ENCODE measurements around the gene TMEM270. TPM values are rescaled to one million over a fixed set of nuclear protein-coding genes. Genes with fewer than 3 reads are reported as not detected.
"Not testable (repeated sequence)": the region's sequence is repeated elsewhere in the genome, so short reads cannot be mapped to it uniquely, and the experiment has no call there.

The TMEM270 gene
- total RNA-seq (not detected), total RNA-seq (0 reads per million in 2 donors)

GRCh38 chr7:73860859-73861258 lies at the start of gene TMEM270:
TSS of gene TMEM270 (plus strand) at chr7:73861159. CDS start at chr7:73861195, 36 bp downstream.
- peaks cover 16% of the 10 kb centered on the region for H3K27me3 Mint-ChIP-seq
- no peaks in the 10 kb centered on the region for H3K9me3 ChIP-seq (ENCODE audit: control insufficient read depth, low read length, poor library complexity, severe bottlenecking)
- H3K27ac Mint-ChIP-seq: no peak within 1 kb of the TSS
- no peak for ATAC-seq
- no peak within 1 kb of the TSS for H3K4me3 Mint-ChIP-seq
- peaks cover 3% of the 10 kb centered on the region for H3K4me1 Mint-ChIP-seq
- no peaks in the 10 kb centered on the region for H3K36me3 Mint-ChIP-seq (ENCODE audit: low read depth)
- DNase-seq: no peak

GRCh38 chr7:73811760-73812168 lies 49.2 kb upstream of the TMEM270 start:
- Mint-ChIP-seq H3K4me3 (no peak overlapping the region), H3K4me1 (no peaks in the 10 kb centered on the region), H3K27ac (no peak overlapping the region), H3K36me3 (ENCODE audit: low read depth) (no peaks in the 10 kb centered on the region), H3K27me3 (peaks cover 12% of the 10 kb centered on the region)
- H3K9me3 ChIP-seq (ENCODE audit: control insufficient read depth, low read length, poor library complexity, severe bottlenecking): no peaks in the 10 kb centered on the region
- DNase-seq: peak in 2 of 3 donors; percentile 16 to 48
- ATAC-seq: peak; percentile 83

GRCh38 chr7:73812996-73813395 lies 48.0 kb upstream of the TMEM270 start:
- DNase-seq (no peak), ATAC-seq (no peak)
- H3K27ac Mint-ChIP-seq: no peak overlapping the region
- peaks cover 3% of the 10 kb centered on the region for H3K4me1 Mint-ChIP-seq
- no peaks in the 10 kb centered on the region for H3K9me3 ChIP-seq (ENCODE audit: control insufficient read depth, low read length, poor library complexity, severe bottlenecking)
- peaks cover under 1% of the 10 kb centered on the region for H3K36me3 Mint-ChIP-seq (ENCODE audit: low read depth)
- H3K4me3 Mint-ChIP-seq: no peak overlapping the region
- H3K27me3 Mint-ChIP-seq: peaks cover 18% of the 10 kb centered on the region

DNA sequence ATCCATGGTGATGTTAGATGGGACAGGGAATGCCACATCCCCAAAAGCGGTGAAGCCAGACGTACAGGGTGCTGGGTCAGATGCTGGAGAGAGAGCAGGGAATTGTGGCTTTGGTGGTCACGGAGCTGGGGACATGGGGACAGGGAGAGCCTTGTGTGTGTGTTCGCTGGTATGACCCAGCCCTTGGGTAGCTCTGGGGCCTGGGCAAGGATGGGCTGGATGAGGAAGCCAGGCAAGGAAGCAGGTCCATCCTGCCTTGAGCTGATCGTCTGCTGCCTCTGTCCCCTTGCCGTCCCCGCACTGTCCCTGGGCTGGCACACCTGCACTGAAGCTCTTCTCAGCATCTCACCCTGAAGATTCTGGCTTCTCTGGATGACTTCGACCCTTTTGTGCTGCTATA lies 45.5 kb upstream of the TMEM270 start:
- no peak overlapping the region for H3K4me3 Mint-ChIP-seq
- peaks cover 23% of the 10 kb centered on the region for H3K27me3 Mint-ChIP-seq
- H3K9me3 ChIP-seq (ENCODE audit: control insufficient read depth, low read length, poor library complexity, severe bottlenecking): no peaks in the 10 kb centered on the region
- no peak for ATAC-seq
- H3K27ac Mint-ChIP-seq: no peak overlapping the region
- peaks cover 3% of the 10 kb centered on the region for H3K4me1 Mint-ChIP-seq
- peaks cover 5% of the 10 kb centered on the region for H3K36me3 Mint-ChIP-seq (ENCODE audit: low read depth)
- no peak for DNase-seq

- no peak for DNase-seq
- no peak overlapping the region for H3K4me3 Mint-ChIP-seq
- H3K4me1 Mint-ChIP-seq: peaks cover 3% of the 10 kb centered on the region
- no peak overlapping the region for H3K27ac Mint-ChIP-seq
- ATAC-seq: no peak
- H3K9me3 ChIP-seq (ENCODE audit: control insufficient read depth, low read length, poor library complexity, severe bottlenecking): no peaks in the 10 kb centered on the region
- peaks cover 5% of the 10 kb centered on the region for H3K36me3 Mint-ChIP-seq (ENCODE audit: low read depth)
- peaks cover 17% of the 10 kb centered on the region for H3K27me3 Mint-ChIP-seq
These were observed 43.8 kb upstream of the TMEM270 start for GRCh38 chr7:73817121-73817520.

GRCh38 chr7:73820013-73820412 lies 40.9 kb upstream of the TMEM270 start:
- no peak overlapping the region for H3K4me3 Mint-ChIP-seq
- H3K27ac Mint-ChIP-seq: no peak overlapping the region
- DNase-seq (no peak), ATAC-seq (no peak)
- peaks cover 23% of the 10 kb centered on the region for H3K27me3 Mint-ChIP-seq
- peaks cover 5% of the 10 kb centered on the region for H3K36me3 Mint-ChIP-seq (ENCODE audit: low read depth)
- H3K9me3 ChIP-seq (ENCODE audit: control insufficient read depth, low read length, poor library complexity, severe bottlenecking): no peaks in the 10 kb centered on the region
- H3K4me1 Mint-ChIP-seq: peaks cover 3% of the 10 kb centered on the region

DNA sequence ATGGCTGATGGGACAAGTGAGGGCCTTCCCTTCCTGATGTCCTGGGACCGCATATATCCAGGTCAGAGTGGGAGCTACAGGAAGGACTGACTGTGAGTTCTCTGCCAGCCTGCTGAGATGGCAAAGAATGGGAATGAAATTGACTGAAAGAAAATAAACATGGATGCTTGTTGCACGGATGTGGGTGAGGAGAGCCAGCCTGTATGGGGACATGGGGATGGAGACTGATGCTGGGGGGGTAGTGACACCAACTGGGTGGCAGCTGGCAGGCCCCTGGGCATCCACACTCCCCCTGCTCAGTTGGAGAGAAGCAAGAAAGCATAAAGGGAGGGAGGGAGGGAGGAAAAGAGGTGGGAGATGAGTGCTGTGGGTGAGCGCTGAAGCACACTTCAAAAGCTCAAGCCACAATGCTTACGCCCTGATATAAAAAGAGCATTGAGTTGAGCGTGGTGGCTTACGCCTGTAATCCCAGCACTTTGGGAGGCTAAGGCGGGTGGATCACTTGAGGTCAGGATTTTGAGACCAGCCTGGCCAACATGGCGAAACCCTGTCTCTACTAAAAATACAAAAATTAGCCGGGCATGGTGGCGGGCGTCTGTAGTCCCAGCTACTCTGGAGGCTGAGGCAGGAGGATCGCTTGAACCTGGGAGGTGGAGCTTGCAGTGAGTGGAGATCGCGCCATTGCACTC lies 39.2 kb upstream of the TMEM270 start:
- not testable (repeated sequence) for ATAC-seq; H3K9me3 ChIP-seq (ENCODE audit: control insufficient read depth, low read length, poor library complexity, severe bottlenecking); DNase-seq; H3K4me1 Mint-ChIP-seq; H3K36me3 Mint-ChIP-seq (ENCODE audit: low read depth); H3K4me3 Mint-ChIP-seq
- Mint-ChIP-seq H3K27me3 (peaks cover 17% of the 10 kb centered on the region), H3K27ac (peak overlapping the region; percentile 1)

DNA sequence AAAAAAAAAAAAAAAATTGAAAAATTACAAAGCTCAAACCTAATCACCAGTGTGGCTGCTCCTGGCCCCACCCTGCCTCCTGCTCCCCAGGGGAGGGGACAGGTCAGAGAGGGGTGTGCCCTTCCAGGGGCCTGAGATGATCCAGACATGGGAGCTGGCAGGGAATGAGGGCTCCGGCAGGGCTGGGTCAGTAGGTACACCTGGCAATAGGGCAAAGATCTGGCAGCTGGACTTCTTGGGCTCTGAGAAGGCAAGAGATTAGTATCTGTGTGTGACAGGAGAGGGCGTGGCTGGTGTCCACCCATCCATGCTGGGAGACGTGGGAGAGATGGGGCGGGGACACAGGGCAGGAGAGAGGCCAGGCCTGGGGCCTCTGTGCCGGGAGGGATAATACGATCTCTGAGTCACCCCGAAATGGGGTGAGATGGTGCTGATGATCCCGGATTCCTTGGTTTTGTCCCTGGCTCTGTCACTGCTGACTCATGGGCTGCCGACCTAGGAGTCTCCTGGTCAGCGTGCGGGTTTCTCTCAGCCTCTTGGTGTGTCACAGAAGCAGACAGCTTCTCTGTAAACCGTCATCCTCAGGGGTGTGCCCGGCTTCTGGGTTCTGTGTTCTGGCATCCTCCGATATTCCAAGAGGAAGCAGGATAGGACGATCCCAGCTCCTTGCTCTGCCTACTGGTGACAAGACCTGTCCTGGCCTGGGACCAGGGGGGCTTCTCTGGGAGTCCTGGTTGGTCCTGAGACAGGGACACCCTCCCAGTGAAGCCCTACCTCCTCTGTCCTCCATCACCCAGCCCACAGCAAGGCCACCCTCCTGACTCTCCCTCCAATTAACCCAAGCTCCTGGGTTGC lies 38.4 kb upstream of the TMEM270 start:
- H3K27ac Mint-ChIP-seq: peak overlapping the region; percentile 74
- H3K4me3 Mint-ChIP-seq: no peak overlapping the region
- peaks cover 5% of the 10 kb centered on the region for H3K36me3 Mint-ChIP-seq (ENCODE audit: low read depth)
- peaks cover 12% of the 10 kb centered on the region for H3K4me1 Mint-ChIP-seq
- DNase-seq (no peak), ATAC-seq (no peak)
- no peaks in the 10 kb centered on the region for H3K9me3 ChIP-seq (ENCODE audit: control insufficient read depth, low read length, poor library complexity, severe bottlenecking)
- peaks cover 12% of the 10 kb centered on the region for H3K27me3 Mint-ChIP-seq

DNA sequence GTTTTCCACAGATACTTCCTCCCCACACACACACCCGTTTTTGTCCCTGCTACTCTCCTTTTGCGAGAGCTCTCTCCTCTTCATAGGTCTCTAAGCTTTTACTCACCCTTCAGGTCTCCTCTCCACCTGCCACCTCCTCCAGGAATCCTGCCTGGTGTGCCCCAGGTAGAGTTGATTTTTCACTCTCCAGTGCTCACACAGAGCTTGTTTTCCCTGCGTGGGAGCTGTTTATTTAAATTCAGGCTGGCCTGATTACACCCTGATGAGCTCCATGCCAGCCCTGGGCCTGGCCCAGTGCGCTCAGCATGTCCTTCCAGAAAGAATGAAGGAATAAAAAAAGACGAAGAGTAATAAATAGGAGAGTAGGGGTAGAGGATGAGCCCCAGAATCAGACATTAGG lies 37.7 kb upstream of the TMEM270 start:
- no peaks in the 10 kb centered on the region for H3K9me3 ChIP-seq (ENCODE audit: control insufficient read depth, low read length, poor library complexity, severe bottlenecking)
- H3K27ac Mint-ChIP-seq: peak overlapping the region; percentile 74
- peaks cover 17% of the 10 kb centered on the region for H3K4me1 Mint-ChIP-seq
- peaks cover 2% of the 10 kb centered on the region for H3K36me3 Mint-ChIP-seq (ENCODE audit: low read depth)
- DNase-seq (no peak), ATAC-seq (no peak)
- H3K27me3 Mint-ChIP-seq: peaks cover 12% of the 10 kb centered on the region
- no peak overlapping the region for H3K4me3 Mint-ChIP-seq

- Mint-ChIP-seq H3K27me3 (peaks cover 12% of the 10 kb centered on the region), H3K4me3 (no peak overlapping the region), H3K4me1 (peaks cover 22% of the 10 kb centered on the region), H3K36me3 (ENCODE audit: low read depth) (peaks cover 2% of the 10 kb centered on the region), H3K27ac (peak overlapping the region; percentile 74)
- ATAC-seq (peak; percentile 38), DNase-seq (no peak)
- no peaks in the 10 kb centered on the region for H3K9me3 ChIP-seq (ENCODE audit: control insufficient read depth, low read length, poor library complexity, severe bottlenecking)
These were observed 36.9 kb upstream of the TMEM270 start for GRCh38 chr7:73823873-73824592.

DNA sequence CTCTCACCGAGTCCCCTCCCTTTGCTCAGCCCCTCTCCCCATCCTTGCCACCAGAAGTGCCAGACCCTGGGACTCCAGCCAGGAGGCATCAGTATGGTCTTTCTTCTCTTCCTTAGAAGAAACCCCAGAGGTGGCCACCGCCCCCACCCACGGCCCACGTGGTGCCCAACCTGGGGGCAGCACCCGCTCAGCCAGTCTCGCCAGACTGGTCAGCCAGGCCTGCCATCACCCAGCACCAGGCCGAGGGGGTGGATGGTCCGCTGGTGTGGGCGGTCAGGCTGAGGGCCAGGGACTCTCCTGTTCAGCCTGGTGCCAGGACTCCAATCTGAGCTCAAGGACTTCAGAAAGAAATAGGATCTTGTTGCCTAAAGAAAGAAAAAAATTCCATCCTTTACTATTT lies 36.0 kb upstream of the TMEM270 start:
- Mint-ChIP-seq H3K4me1 (peaks cover 30% of the 10 kb centered on the region), H3K4me3 (no peak overlapping the region), H3K36me3 (ENCODE audit: low read depth) (no peaks in the 10 kb centered on the region), H3K27me3 (peaks cover 7% of the 10 kb centered on the region), H3K27ac (peak overlapping the region; percentile 9)
- ATAC-seq (no peak), DNase-seq (no peak)
- H3K9me3 ChIP-seq (ENCODE audit: control insufficient read depth, low read length, poor library complexity, severe bottlenecking): no peaks in the 10 kb centered on the region

DNA sequence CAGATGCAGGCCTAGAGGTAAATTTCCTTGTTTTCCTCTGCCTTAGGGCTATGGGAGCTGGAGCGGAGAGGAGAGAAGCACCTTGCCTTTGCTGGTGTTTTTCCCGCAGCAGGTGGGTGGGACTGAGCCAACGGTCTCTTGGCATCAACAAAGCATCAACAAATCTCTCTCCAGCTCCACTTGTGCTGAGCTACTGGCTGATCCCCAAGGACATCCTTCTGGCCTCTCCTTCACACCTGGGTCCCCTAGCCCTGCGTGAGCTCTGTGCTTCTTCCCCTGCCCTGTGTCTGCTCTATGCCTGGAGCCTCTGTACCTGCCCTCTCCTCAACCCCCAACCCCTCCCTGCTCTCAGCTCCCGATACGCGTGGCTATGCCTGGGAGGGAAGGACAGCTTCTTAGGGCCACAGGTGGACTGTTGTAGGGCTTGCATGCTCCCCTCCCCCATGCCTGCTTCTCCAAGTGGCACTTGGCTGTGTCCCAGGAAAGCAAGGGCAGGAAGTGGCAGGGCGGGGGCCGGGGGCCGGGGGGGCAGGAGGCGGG lies 33.3 kb upstream of the TMEM270 start:
- H3K9me3 ChIP-seq (ENCODE audit: control insufficient read depth, low read length, poor library complexity, severe bottlenecking): no peaks in the 10 kb centered on the region
- ATAC-seq (peak; percentile 14), DNase-seq (no peak)
- peaks cover 6% of the 10 kb centered on the region for H3K27me3 Mint-ChIP-seq
- H3K27ac Mint-ChIP-seq: no peak overlapping the region
- peak overlapping the region; percentile 76 for H3K4me3 Mint-ChIP-seq
- no peaks in the 10 kb centered on the region for H3K36me3 Mint-ChIP-seq (ENCODE audit: low read depth)
- H3K4me1 Mint-ChIP-seq: peaks cover 30% of the 10 kb centered on the region

Data from T-helper 17 cell (primary cell).